Colonic mucosa (tissue), 4 donors: Measurements from ENCODE around the gene PNMA6A. TPM values are rescaled to one million over a fixed set of nuclear protein-coding genes. Genes with fewer than 3 reads are reported as not detected.
"Not testable (repeated sequence)": the region's sequence is repeated elsewhere in the genome, so short reads cannot be mapped to it uniquely, and the experiment has no call there.

Experiments
- DNase-seq: peaks from one replicate; pipeline ENCODE4 v3.0.0-alpha.2; 2020
- H3K27ac ChIP-seq: fragments of 200-600 bp; one replicate; pipeline ENCODE4 v1.8.0; 2021
- H3K27me3 ChIP-seq: fragments of 200-600 bp; one replicate; pipeline ENCODE4 v1.8.0; 2021
- H3K36me3 ChIP-seq: fragments of 200-600 bp; one replicate; pipeline ENCODE4 v1.8.0; 2021
- H3K4me1 ChIP-seq: fragments of 200-600 bp; one replicate; pipeline ENCODE4 v1.8.0; 2021; ENCODE audit warnings: mild to moderate bottlenecking
- H3K4me3 ChIP-seq: fragments of 200-600 bp; one replicate; pipeline ENCODE4 v1.8.0; 2021
- H3K9ac ChIP-seq, 2 donors: one replicate each; pipeline ENCODE4 v1.7.0; 2013; ENCODE audit warnings: control low read depth in 2 of 2, low read depth in 2 of 2, low read length in 2 of 2
- H3K9me3 ChIP-seq: fragments of 200-600 bp; one replicate; pipeline ENCODE4 v1.8.0; 2021
- intact Hi-C: fragments of 100-400 bp; cut with DNase I; formaldehyde crosslinking; loops from one replicate; pipeline ENCODE4 v1.14.1; 2022
- total RNA-seq, 2 donors: library from RNA; stranded (reverse); fragmentation: NEBNext Ultra II Directional in 1 of 2; extraction: Animal tissue kit (Norgen Biotek cat#: 25700) in 1 of 2; gene quantifications; one replicate each; pipeline ENCODE4 v1.2.1, GENCODE V29; 2021
- TF ChIP-seq, protein P1 (sequence below): fragments of 200-600 bp; IDR thresholded peaks from one replicate; pipeline ENCODE4 v1.8.0; 2022; ENCODE audit warnings: antibody characterized with exemption, mild to moderate bottlenecking
- donor health status: healthy.
- donor health status: DM: no; HTN: no; CAD: no.
- donor health status: DM: no; HTN: no; CAD: no.

PNMA6A gene
- under 1 TPM; 0.17 to 0.37 TPM for total RNA-seq

DNA sequence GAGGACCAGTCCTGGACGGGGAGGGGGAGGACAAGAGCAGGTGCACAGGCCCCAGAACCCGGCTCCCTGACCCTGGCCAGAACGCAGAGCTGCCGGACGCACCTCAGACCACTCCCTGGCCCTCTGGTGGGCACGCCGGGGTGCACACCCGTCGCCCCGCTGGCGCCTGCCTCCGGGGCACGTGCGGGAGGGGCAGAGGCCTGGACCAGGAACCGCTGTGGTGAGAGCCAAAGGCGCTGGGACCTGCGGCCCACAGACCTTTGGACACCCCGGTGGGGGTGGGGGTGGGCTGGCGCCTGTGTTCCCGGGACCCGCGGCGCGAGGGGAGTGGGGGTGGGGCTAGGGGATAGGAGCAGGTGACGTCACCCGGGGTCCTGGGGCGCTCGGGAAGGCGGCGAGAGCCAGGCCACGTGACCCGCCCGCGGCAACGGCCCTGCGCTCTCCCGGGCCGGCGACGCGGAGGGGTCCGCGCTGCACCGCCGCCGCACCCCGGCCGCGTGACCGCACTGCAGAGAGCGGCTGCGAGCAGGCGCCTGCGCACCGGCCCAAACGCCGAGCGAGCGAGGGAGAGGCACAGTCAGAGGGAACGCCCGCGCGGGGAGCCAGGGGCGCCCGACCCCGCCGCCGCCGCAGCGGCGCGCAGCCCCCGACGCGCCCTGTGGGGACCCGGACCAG lies at the start of gene PNMA6A:
TSS of gene PNMA6A (plus strand) at position 546 of the 675 bp plus-strand sequence. CDS start 609 bp downstream, outside the sequence.
- intact Hi-C loops, DNase-seq: not testable (repeated sequence)

DNA sequence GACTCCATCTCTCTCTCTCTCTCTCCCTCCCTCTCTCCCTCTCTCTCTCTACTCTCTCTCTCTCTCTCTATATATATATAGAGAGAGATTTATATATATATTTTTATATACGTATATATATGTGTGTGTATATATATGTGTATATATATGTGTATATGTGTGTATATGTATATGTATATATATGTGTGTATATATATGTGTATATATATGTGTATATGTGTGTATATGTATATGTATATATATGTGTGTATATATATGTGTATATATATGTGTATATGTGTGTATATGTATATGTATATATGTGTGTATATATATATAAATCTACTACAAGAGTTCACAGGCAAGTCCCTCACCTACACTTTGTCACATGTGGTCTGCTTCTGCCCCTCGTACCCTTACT lies 45.8 kb upstream of the PNMA6A start:
- DNase-seq, H3K9ac ChIP-seq, H3K9me3 ChIP-seq, H3K4me3 ChIP-seq, H3K27ac ChIP-seq, H3K27me3 ChIP-seq, H3K36me3 ChIP-seq, H3K4me1 ChIP-seq: not testable (repeated sequence)
- intact Hi-C loops, result loop anchor here (5.0 kb wide), 1 partner anchor 416 kb away; no protein-coding TSS in a partner anchor

More for the DNA sequence above, at the start of gene PNMA6A:
- H3K4me1 ChIP-seq, H3K36me3 ChIP-seq, H3K27ac ChIP-seq, H3K9me3 ChIP-seq, H3K4me3 ChIP-seq, H3K27me3 ChIP-seq, H3K9ac ChIP-seq: not testable (repeated sequence)

DNA sequence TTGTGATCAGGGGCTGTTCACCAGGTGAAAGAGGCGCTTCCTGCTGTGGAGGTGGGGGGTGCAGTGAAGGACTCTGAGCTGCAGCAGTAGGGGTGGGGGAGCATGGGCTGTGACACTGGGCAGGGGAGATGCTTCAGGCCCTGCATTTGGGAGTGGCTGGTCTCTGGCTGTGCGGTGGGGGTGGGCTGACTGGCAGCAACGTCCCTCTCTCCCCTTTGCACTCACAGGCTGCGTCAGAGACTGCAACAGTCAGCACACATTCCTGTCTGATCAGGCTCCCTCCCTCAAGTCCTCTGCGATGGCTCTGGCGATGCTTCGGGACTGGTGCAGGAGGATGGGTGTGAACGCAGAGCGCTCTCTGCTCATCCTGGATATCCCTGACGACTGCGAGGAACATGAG lies 43.8 kb upstream of the PNMA6A start:
- not testable (repeated sequence) for H3K4me3 ChIP-seq

DNA sequence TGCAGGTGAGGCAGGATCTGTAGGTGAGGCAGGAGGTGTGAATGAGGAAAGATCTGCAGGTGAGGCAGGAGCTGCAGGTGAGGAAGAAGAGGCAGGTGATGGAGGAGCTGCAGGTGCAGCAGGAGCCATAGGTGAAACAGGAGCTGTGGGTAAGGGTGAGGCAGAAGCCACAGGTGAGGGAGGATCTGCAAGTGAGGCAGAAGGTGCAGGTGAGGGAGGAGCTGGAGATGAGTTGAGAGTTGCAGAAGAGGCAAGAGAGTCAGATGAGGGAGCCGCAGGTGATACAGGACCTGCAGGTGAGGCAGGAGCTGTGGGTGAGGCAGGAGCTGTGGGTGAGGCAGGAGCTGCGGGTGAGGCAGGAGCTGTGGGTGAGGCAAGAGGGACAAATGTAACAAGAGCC lies 43.1 kb upstream of the PNMA6A start:
- no peaks in the 10 kb centered on the region for H3K27me3 ChIP-seq
- H3K36me3 ChIP-seq, result no peaks in the 10 kb centered on the region
- H3K4me3 ChIP-seq, result no peak overlapping the region
- intact Hi-C loops, result loop anchor here (5.0 kb wide), 1 partner anchor 413 kb away; no protein-coding TSS in a partner anchor
- H3K9me3 ChIP-seq, result no peaks in the 10 kb centered on the region
- no peak overlapping the region for H3K9ac ChIP-seq
- TF ChIP-seq, protein P1, sequence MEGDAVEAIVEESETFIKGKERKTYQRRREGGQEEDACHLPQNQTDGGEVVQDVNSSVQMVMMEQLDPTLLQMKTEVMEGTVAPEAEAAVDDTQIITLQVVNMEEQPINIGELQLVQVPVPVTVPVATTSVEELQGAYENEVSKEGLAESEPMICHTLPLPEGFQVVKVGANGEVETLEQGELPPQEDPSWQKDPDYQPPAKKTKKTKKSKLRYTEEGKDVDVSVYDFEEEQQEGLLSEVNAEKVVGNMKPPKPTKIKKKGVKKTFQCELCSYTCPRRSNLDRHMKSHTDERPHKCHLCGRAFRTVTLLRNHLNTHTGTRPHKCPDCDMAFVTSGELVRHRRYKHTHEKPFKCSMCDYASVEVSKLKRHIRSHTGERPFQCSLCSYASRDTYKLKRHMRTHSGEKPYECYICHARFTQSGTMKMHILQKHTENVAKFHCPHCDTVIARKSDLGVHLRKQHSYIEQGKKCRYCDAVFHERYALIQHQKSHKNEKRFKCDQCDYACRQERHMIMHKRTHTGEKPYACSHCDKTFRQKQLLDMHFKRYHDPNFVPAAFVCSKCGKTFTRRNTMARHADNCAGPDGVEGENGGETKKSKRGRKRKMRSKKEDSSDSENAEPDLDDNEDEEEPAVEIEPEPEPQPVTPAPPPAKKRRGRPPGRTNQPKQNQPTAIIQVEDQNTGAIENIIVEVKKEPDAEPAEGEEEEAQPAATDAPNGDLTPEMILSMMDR, result no peak
- H3K4me1 ChIP-seq, result no peaks in the 10 kb centered on the region
- no peak overlapping the region for H3K27ac ChIP-seq
- DNase-seq, result no peak

More for the DNA sequence above, 43.8 kb upstream of the PNMA6A start:
- not testable (repeated sequence) for DNase-seq, H3K9me3 ChIP-seq, H3K27me3 ChIP-seq, H3K9ac ChIP-seq, H3K4me1 ChIP-seq, H3K27ac ChIP-seq, H3K36me3 ChIP-seq
- intact Hi-C loops, result loop anchor here (5.0 kb wide), 1 partner anchor 414 kb away; no protein-coding TSS in a partner anchor

DNA sequence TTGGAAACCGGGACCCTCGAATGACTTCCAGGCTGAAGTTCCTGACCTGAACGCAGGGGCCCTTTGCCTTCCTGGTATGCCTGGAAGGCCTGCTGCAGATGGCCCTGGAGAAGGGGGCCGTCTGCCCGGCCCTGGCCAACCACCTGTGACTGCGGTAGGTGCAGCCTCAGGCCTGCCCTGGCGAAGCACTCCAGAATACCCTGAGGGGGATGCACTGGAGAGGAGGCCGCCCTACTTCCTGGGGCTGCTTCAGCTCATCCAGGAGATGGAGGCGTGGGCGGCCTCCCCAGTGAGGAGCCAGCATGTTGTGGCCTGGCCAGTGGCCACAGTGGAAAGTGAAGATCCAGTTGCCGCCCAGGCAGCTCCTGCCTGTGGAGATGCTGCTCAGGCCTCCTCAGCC lies 42.4 kb upstream of the PNMA6A start:
- no peaks in the 10 kb centered on the region for H3K9me3 ChIP-seq
- H3K27me3 ChIP-seq, result no peaks in the 10 kb centered on the region
- H3K36me3 ChIP-seq, result no peaks in the 10 kb centered on the region
- no peak for DNase-seq
- no peaks in the 10 kb centered on the region for H3K4me1 ChIP-seq
- H3K9ac ChIP-seq, result no peak overlapping the region
- TF ChIP-seq, protein P1, result no peak
- H3K4me3 ChIP-seq, result no peak overlapping the region
- intact Hi-C loops, result loop anchor here (5.0 kb wide), 2 partner anchors 412 to 477 kb away; no protein-coding TSS in a partner anchor
- H3K27ac ChIP-seq, result no peak overlapping the region

DNA sequence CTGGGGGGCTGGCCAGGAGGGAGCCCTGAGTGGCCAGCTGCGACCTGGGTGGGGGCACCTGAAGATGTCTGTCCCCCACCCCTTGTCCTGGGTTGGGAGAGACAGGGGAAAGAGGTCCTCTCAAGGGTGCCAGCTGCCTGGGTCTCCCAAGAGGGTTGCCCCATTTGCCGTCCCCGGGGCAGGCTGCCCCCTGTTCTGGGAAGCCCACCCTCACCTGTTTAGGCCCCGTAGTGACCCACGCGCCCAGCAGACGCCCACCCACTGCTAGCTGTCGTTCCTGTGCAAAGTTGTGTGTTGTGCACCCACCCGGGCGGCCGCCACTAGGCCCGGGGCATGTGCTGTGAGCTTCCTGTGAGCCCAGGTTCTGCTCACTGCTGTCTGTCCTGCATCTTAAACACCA lies 41.5 kb upstream of the PNMA6A start:
- intact Hi-C loops, result loop anchor here (5.0 kb wide), 1 partner anchor 476 kb away; no protein-coding TSS in a partner anchor
- no peak for DNase-seq
- Histone ChIP-seq H3K36me3 (no peaks in the 10 kb centered on the region), H3K27ac (no peak overlapping the region), H3K27me3 (no peaks in the 10 kb centered on the region), H3K9me3 (no peaks in the 10 kb centered on the region), H3K4me3 (no peak overlapping the region), H3K4me1 (no peaks in the 10 kb centered on the region), H3K9ac (no peak overlapping the region)
- TF ChIP-seq, protein P1, result no peak
